Panc1 (cell line): ENCODE measurements around the gene CAD.

Source experiments
- POLR2AphosphoS5 ChIP-seq: IDR thresholded peaks from 2 replicates; pipeline ENCODE4 v1.6.1; 2012; ENCODE audit warnings: mild to moderate bottlenecking, low read depth, low read length, moderate library complexity
- SIN3A ChIP-seq: IDR thresholded peaks from 2 replicates; pipeline ENCODE4 v1.6.1; 2012; ENCODE audit warnings: low read depth, mild to moderate bottlenecking, low read length, moderate library complexity, borderline replicate concordance; ENCODE audit not compliant: insufficient read depth
- TCF7L2 ChIP-seq: IDR thresholded peaks from 2 replicates; pipeline ENCODE4 v1.6.1; 2011; ENCODE audit warnings: mild to moderate bottlenecking, low read depth, low read length, inconsistent platforms
- TF ChIP-seq, protein P1 (sequence below): fragments of 450-650 bp; IDR thresholded peaks from 2 replicates; pipeline ENCODE4 v1.5.1; 2017; ENCODE audit warnings: mild to moderate bottlenecking
- TF ChIP-seq, protein P2 (sequence below), 2 experiments: IDR thresholded peaks; 2 replicates each; pipeline ENCODE4 v1.6.1; 2011 to 2012; ENCODE audit warnings: low read depth in 2 of 2, control low read depth in 1 of 2, low read length in 1 of 2, mild to moderate bottlenecking in 1 of 2, moderate library complexity in 1 of 2; ENCODE audit not compliant: insufficient read depth in 1 of 2

DNA sequence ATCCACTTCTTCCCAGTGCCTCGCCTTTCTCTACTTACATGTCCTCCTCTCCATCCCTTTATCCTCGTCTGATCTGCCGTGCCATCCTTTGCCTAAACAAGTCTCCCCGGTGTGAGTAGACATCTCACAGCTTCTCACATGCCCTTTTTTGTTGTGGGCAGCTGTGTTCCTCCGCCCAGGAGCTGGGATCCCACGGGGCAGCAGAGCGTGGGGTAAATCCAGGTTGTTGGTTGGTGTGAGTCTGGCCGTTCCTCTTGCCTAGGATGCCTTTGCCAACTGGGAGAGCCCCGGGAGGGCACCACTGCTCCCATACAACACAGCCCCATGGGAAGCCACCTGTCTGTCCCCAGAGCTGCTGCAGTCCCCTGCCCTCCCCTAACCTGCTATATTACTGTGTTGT is 23.2 kb downstream of the CAD start:
- TF ChIP-seq, protein P1, sequence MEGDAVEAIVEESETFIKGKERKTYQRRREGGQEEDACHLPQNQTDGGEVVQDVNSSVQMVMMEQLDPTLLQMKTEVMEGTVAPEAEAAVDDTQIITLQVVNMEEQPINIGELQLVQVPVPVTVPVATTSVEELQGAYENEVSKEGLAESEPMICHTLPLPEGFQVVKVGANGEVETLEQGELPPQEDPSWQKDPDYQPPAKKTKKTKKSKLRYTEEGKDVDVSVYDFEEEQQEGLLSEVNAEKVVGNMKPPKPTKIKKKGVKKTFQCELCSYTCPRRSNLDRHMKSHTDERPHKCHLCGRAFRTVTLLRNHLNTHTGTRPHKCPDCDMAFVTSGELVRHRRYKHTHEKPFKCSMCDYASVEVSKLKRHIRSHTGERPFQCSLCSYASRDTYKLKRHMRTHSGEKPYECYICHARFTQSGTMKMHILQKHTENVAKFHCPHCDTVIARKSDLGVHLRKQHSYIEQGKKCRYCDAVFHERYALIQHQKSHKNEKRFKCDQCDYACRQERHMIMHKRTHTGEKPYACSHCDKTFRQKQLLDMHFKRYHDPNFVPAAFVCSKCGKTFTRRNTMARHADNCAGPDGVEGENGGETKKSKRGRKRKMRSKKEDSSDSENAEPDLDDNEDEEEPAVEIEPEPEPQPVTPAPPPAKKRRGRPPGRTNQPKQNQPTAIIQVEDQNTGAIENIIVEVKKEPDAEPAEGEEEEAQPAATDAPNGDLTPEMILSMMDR = no peak
- TF ChIP-seq, protein P2, sequence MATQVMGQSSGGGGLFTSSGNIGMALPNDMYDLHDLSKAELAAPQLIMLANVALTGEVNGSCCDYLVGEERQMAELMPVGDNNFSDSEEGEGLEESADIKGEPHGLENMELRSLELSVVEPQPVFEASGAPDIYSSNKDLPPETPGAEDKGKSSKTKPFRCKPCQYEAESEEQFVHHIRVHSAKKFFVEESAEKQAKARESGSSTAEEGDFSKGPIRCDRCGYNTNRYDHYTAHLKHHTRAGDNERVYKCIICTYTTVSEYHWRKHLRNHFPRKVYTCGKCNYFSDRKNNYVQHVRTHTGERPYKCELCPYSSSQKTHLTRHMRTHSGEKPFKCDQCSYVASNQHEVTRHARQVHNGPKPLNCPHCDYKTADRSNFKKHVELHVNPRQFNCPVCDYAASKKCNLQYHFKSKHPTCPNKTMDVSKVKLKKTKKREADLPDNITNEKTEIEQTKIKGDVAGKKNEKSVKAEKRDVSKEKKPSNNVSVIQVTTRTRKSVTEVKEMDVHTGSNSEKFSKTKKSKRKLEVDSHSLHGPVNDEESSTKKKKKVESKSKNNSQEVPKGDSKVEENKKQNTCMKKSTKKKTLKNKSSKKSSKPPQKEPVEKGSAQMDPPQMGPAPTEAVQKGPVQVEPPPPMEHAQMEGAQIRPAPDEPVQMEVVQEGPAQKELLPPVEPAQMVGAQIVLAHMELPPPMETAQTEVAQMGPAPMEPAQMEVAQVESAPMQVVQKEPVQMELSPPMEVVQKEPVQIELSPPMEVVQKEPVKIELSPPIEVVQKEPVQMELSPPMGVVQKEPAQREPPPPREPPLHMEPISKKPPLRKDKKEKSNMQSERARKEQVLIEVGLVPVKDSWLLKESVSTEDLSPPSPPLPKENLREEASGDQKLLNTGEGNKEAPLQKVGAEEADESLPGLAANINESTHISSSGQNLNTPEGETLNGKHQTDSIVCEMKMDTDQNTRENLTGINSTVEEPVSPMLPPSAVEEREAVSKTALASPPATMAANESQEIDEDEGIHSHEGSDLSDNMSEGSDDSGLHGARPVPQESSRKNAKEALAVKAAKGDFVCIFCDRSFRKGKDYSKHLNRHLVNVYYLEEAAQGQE (IDR thresholded peaks at IDR 0.05; ENCODE audit: insufficient read depth in 1 of 2, low read depth in 2 of 2, low read length in 1 of 2) = no peak
- TF ChIP-seq POLR2AphosphoS5 = no peak
- no peak for TF ChIP-seq SIN3A
- no peak for TF ChIP-seq TCF7L2
